Measurements from ENCODE around the gene TMEM132D. TPM values are rescaled to one million over a fixed set of nuclear protein-coding genes. Genes with fewer than 3 reads are reported as not detected.
"Not testable (repeated sequence)": the region's sequence is repeated elsewhere in the genome, so short reads cannot be mapped to it uniquely, and the experiment has no call there.

TMEM132D gene
- total RNA-seq, 2 donors from 2014 or later = not detected

DNA sequence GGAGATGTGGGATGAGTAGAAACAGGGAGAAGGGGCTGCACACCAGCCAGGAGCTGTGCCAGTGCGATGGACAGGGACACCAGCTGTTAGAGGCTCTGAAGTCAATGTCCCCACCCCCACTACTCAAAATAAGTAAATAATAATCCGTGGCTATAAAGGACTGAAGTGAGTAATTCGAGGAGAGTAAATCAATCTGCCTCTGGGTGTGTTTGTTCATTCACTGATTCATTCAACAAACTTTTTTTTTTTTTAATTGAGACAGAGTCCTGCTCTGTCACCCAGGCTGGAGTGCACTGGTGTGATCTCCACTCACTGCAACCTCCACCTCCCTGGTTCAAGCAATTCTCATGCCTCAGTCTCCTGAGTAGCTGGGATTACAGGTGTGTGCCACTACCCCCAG lies 363.6 kb downstream of the TMEM132D start:
- DNase-seq (ENCODE audit: low spot score) = no peak
- Histone ChIP-seq H3K4me1 (ENCODE audit: control insufficient read depth in 1 of 2, low read depth in 2 of 2) (no peaks in the 10 kb centered on the region), H3K27ac (no peak overlapping the region), H3K9me3 (no peaks in the 10 kb centered on the region), H3K27me3 (replicated peaks; ENCODE audit: insufficient read depth) (no peaks in the 10 kb centered on the region), H3K36me3 (no peaks in the 10 kb centered on the region), H3K4me3 (no peak overlapping the region)
- TF ChIP-seq CTCF (IDR thresholded peaks at IDR 0.05) = no peak
- no peak for ATAC-seq (ENCODE audit: insufficient number of reproducible peaks, low FRiP score, low read depth)

- H3K27me3 ChIP-seq (replicated peaks; ENCODE audit: insufficient read depth); H3K9me3 ChIP-seq; H3K4me3 ChIP-seq; H3K36me3 ChIP-seq; H3K27ac ChIP-seq; DNase-seq (ENCODE audit: low spot score); ATAC-seq (ENCODE audit: insufficient number of reproducible peaks, low FRiP score, low read depth); H3K4me1 ChIP-seq (ENCODE audit: control insufficient read depth in 1 of 2, low read depth in 2 of 2): not testable (repeated sequence)
Observed at GRCh38 chr12:129538724-129539335, 365.0 kb downstream of the TMEM132D start.

- no peak overlapping the region for H3K4me3 ChIP-seq
- no peak overlapping the region for H3K27ac ChIP-seq
- no peaks in the 10 kb centered on the region for H3K36me3 ChIP-seq
- ATAC-seq (ENCODE audit: insufficient number of reproducible peaks, low FRiP score, low read depth) (no peak), DNase-seq (ENCODE audit: low spot score) (no peak)
- H3K9me3 ChIP-seq = no peaks in the 10 kb centered on the region
- TF ChIP-seq CTCF (IDR thresholded peaks at IDR 0.05) = no peak
- no peaks in the 10 kb centered on the region for H3K27me3 ChIP-seq (replicated peaks; ENCODE audit: insufficient read depth)
- H3K4me1 ChIP-seq (ENCODE audit: control insufficient read depth in 1 of 2, low read depth in 2 of 2) = no peaks in the 10 kb centered on the region
Observed at GRCh38 chr12:129538137-129538536, 365.7 kb downstream of the TMEM132D start.

- no peak overlapping the region for H3K4me3 ChIP-seq
- H3K36me3 ChIP-seq = no peaks in the 10 kb centered on the region
- ATAC-seq (ENCODE audit: insufficient number of reproducible peaks, low FRiP score, low read depth) (no peak), DNase-seq (ENCODE audit: low spot score) (no peak)
- H3K4me1 ChIP-seq (ENCODE audit: control insufficient read depth in 1 of 2, low read depth in 2 of 2) = no peaks in the 10 kb centered on the region
- H3K27ac ChIP-seq = no peak overlapping the region
- no peak for TF ChIP-seq CTCF (IDR thresholded peaks at IDR 0.05)
- no peaks in the 10 kb centered on the region for H3K27me3 ChIP-seq (replicated peaks; ENCODE audit: insufficient read depth)
- no peaks in the 10 kb centered on the region for H3K9me3 ChIP-seq
Observed at GRCh38 chr12:129534966-129535750, 368.7 kb downstream of the TMEM132D start.

DNA sequence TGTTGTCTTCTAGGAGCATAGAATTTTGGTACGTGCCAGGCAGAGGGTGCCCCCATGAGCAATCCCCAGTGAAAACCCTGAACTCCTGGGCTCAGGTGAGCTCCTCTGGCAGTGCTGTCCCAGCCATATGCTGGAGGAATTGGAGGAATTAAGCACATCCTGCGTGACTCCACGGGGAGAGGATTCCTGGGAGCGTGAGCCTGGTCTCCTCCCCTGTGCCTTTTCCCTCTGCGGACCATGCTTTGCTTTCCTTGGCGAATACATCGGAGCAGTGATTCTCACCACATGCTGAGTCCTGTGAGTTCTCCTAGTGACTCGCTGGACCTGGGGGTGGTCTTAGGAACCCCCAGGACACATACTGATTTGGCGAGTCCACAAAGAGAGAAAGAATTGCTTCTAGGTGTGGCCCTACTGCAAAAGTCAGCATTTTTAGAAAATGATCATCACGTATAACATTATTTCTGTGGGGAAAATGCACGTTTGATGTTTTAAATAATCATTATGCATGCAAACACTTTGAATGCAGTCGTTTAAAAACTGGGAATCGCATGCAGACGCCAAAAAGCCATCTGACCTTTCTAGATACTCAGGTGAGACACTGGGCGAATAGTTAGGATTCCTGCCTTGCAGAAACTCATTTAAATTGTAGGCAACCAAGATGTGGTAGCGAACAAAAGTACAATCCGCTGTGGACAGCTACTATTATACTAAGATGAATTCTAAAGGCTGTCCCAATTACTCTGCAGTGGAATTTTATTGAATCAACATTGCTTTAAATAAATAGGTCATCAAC lies 370.9 kb downstream of the TMEM132D start:
- no peak for DNase-seq (ENCODE audit: low spot score)
- no peak for ATAC-seq (ENCODE audit: insufficient number of reproducible peaks, low FRiP score, low read depth)

More for the DNA sequence above, 370.9 kb downstream of the TMEM132D start:
- no peak for TF ChIP-seq CTCF (IDR thresholded peaks at IDR 0.05)
- Histone ChIP-seq H3K27ac (no peak overlapping the region), H3K4me1 (ENCODE audit: control insufficient read depth in 1 of 2, low read depth in 2 of 2) (no peaks in the 10 kb centered on the region), H3K9me3 (no peaks in the 10 kb centered on the region), H3K36me3 (no peaks in the 10 kb centered on the region), H3K27me3 (replicated peaks; ENCODE audit: insufficient read depth) (no peaks in the 10 kb centered on the region), H3K4me3 (no peak overlapping the region)

Measured in thoracic aorta (tissue), 2 donors.